ENCODE measurements around the gene SNCAIP.
"Not testable (repeated sequence)": the region's sequence is repeated elsewhere in the genome, so short reads cannot be mapped to it uniquely, and the experiment has no call there.

Gene SNCAIP

GRCh38 chr5:122358372-122358979 lies 46.4 kb downstream of the SNCAIP start:
- DNase-seq (ENCODE audit: low read depth in 2 of 2): no peak

DNA sequence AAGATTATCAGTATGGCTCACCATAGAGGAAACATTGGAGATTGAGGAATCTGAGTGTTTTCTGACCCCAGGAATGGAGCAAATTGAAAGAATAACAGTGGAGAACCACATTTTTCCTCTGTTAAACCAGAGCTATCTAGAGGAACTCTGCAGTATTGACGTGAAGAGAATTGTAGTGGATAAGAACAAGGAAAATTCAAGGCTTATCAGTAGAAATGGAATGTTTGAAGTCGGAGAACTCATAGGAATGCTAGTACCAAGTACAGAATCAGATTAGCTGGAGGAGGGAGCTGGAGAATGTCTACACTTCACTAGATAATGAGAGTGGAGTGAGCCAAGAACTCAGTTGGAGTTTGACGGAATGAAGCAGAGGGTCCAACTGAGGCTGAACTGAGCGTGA lies 50.3 kb downstream of the SNCAIP start:
- no peak for DNase-seq (ENCODE audit: low read depth in 2 of 2)

- no peak for DNase-seq (ENCODE audit: low read depth in 2 of 2)
Measured at GRCh38 chr5:122363623-122364022, 51.6 kb downstream of the SNCAIP start.

- no peak for DNase-seq (ENCODE audit: low read depth in 2 of 2)
Measured at GRCh38 chr5:122366501-122366900, 54.5 kb downstream of the SNCAIP start.

DNA sequence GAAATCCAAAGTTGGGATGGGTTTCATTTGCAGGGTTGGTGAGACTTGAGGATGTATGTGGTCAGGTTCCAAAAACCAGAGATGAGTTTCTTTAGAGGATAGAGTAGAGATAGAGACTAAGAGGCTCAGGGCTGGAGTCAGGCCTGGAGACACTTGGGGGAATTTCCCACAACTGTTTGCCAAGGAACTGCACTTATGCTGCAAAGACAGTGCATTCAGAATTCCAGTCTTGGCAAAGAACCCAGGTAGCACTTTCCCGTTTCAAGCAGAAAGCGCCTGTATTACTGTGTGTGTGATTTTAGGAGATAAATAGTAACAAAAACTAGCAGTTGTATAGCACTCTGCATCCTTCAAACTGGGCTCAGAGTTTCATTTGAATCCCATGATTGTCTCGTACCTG lies 55.4 kb downstream of the SNCAIP start:
- no peak for DNase-seq (ENCODE audit: low read depth in 2 of 2)

- no peak for DNase-seq (ENCODE audit: low read depth in 2 of 2)
Measured at GRCh38 chr5:122368510-122369251, 56.6 kb downstream of the SNCAIP start.

DNA sequence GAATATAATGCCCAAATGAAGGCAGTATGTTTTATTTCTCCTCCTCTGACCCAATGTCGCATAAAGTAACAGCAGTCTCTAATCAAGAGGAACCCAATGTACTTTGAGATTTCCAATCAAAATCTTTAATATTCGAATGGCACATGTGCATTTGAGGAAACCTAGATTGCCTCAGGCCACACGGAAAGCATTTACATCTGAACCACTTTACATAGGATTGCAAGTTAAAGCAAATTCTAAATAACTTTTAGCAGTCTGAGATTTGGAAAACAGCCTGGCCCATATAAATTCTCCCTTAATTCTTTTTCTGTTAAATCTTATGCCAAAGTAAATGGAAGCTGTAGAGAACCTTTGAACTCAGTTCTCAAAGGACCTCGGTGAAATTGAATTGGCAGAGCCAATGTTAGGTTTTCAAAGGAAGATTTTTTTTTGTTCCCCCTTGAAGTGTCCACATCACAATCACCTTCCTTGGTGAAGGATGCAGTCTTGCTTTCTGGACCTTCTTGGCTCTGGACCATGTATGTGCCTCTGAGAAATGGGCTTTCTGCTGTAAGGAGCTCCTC lies 57.3 kb downstream of the SNCAIP start:
- no peak for DNase-seq (ENCODE audit: low read depth in 2 of 2)

GRCh38 chr5:122371511-122372151 lies 59.6 kb downstream of the SNCAIP start:
- DNase-seq (ENCODE audit: low read depth in 2 of 2): no peak

DNA sequence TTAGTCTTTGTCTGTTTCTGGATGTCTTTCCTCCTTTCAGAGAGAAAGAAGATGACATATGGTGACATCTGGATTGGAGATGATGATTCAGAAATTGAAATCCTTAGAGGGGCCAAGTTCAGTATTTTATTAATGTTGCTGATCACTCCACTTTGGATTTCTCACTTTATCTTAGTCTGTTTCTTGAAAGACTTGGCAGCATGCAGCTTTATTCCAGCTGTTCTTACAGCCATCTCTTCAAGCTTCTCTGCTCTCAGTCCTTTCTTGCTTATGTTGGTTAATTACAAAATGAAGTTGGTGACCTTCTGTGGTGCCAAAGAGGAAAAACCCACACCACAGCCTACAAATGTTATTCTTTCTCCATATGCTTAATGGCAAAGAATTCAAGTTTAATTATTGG lies 62.1 kb downstream of the SNCAIP start:
- no peak for DNase-seq (ENCODE audit: low read depth in 2 of 2)

DNA sequence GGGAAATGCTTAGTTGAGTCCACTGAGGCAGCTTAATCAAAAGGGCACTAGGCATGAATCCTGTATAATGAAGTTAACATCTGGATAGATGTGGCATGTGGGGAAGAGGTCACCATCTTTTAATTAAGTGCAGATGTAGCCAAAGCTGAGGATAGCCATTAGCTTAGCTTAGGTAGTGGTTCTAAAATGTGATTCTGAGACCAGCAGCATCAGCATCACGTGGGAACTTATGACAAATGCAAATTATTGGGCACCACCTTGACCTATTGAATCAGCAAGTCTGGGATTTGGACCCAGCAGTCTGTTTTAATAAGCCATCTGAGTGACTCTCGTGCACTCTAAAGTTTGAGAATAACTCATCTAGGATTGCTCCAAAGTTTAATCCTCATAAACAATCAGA lies 63.8 kb downstream of the SNCAIP start:
- DNase-seq (ENCODE audit: low read depth in 2 of 2): no peak

DNA sequence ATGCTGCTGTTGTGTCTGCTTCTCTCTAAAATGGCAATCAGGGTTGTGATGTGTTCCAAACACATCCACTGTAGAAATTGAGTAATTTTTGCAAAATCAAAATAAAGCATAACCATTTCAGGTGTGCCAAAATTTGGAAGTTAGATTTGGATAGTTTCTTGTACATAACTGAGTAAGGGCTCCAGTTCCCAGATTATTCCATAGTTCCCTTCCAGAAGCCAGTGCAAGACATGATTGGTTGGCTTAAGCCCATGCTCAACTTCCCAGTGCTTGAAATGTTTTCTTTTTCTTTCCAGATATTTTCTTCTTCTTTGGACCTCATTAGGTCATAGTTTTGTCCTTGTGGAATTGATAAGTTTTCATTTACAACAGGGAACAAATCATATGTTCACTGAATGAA lies 64.2 kb downstream of the SNCAIP start:
- no peak for DNase-seq (ENCODE audit: low read depth in 2 of 2)

- DNase-seq (ENCODE audit: low read depth in 2 of 2): no peak
Measured at GRCh38 chr5:122377026-122377425, 65.0 kb downstream of the SNCAIP start.

GRCh38 chr5:122382938-122383337 lies 70.9 kb downstream of the SNCAIP start:
- DNase-seq (ENCODE audit: low read depth in 2 of 2): not testable (repeated sequence)

GRCh38 chr5:122384739-122385235 lies 72.8 kb downstream of the SNCAIP start:
- no peak for DNase-seq (ENCODE audit: low read depth in 2 of 2)

DNA sequence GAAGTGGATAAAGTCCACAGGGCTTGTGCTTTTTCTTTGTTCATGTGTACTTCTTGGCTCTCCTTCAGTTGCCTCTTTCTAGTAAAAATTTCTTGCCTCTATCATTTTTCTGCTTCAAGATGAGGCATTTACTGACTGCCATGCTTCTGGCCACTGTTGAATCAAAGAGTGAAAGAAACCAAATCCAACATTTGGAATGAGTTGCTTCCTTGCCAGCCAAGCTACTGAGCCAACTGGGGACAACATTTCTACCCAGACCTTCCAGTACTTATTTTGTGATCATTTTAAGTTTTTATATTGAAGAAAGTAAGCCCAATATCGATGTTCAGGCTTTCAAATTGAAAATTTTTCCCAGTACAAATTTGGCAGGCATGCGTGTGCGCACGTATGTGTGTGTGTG lies 73.2 kb downstream of the SNCAIP start:
- no peak for DNase-seq (ENCODE audit: low read depth in 2 of 2)

GRCh38 chr5:122385808-122386207 lies 73.8 kb downstream of the SNCAIP start:
- DNase-seq (ENCODE audit: low read depth in 2 of 2): no peak

DNA sequence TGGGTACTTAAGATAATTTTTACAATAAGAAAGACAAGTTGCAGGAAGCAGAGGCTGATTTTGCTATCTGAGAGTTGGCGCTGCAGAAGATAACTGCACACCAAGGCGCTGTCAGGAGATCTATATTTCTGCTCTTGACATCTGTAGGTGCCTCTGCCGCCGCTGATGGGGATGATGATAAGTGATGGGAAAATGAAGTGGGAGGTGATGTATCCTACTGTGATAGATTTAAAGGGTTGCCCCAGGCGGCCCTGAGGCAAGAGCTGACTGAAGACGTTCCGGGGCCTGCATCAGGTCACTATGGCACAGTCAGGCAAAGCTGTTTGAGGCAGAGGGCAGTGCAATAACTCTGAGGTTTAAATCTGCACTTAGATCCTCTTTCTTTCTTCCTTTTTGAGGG lies 78.1 kb downstream of the SNCAIP start:
- no peak for DNase-seq (ENCODE audit: low read depth in 2 of 2)

- DNase-seq (ENCODE audit: low read depth in 2 of 2): no peak
Measured at GRCh38 chr5:122390694-122391093, 78.7 kb downstream of the SNCAIP start.

GRCh38 chr5:122391621-122392020 lies 79.6 kb downstream of the SNCAIP start:
- no peak for DNase-seq (ENCODE audit: low read depth in 2 of 2)

GRCh38 chr5:122392224-122392623 lies 80.2 kb downstream of the SNCAIP start:
- DNase-seq (ENCODE audit: low read depth in 2 of 2): no peak

GRCh38 chr5:122392824-122393223 lies 80.8 kb downstream of the SNCAIP start:
- DNase-seq (ENCODE audit: low read depth in 2 of 2): no peak

GRCh38 chr5:122394284-122394930 lies 82.4 kb downstream of the SNCAIP start:
- no peak for DNase-seq (ENCODE audit: low read depth in 2 of 2)
